HG03175 (cell line): ENCODE measurements around the gene GHR.
"Not testable (repeated sequence)": the region's sequence is repeated elsewhere in the genome, so short reads cannot be mapped to it uniquely, and the experiment has no call there.

Experiments
- ATAC-seq: cut with Tn5 transposase; IDR thresholded peaks from one replicate; pipeline ENCODE4 v1.9.1; 2021; ENCODE audit warnings: mild to moderate bottlenecking, moderate library complexity; ENCODE audit not compliant: unreplicated experiment

The GHR gene

GRCh38 chr5:42685078-42685477 is 261.8 kb downstream of the GHR start:
- not testable (repeated sequence) for ATAC-seq

- ATAC-seq = no peak
Observed at GRCh38 chr5:42689391-42689790, 266.2 kb downstream of the GHR start.

GRCh38 chr5:42691413-42691937 is 268.2 kb downstream of the GHR start:
- ATAC-seq = no peak

- no peak for ATAC-seq
Observed at GRCh38 chr5:42701351-42702059, 278.3 kb downstream of the GHR start.

GRCh38 chr5:42703238-42703637 is 280.0 kb downstream of the GHR start:
- no peak for ATAC-seq

GRCh38 chr5:42715785-42716184 is 292.5 kb downstream of the GHR start:
- no peak for ATAC-seq

- ATAC-seq = peak; percentile 96
Observed at GRCh38 chr5:42718591-42718990, 295.4 kb downstream of the GHR start.

- ATAC-seq = peak; percentile 5
Observed at GRCh38 chr5:42719034-42719433, 295.8 kb downstream of the GHR start.

GRCh38 chr5:42720251-42720650 is 297.0 kb downstream of the GHR start:
- ATAC-seq = no peak

- no peak for ATAC-seq
Observed at GRCh38 chr5:42721484-42721883, 298.2 kb downstream of the GHR start.

- ATAC-seq = not testable (repeated sequence)
Observed at GRCh38 chr5:42734531-42735058, 311.4 kb downstream of the GHR start.

- no peak for ATAC-seq
Observed at GRCh38 chr5:42740920-42741319, 317.7 kb downstream of the GHR start.

- ATAC-seq = no peak
Observed at GRCh38 chr5:42745426-42745825, 322.2 kb downstream of the GHR start.

- no peak for ATAC-seq
Observed at GRCh38 chr5:42745856-42746255, 322.6 kb downstream of the GHR start.

- peak; percentile 53 for ATAC-seq
Observed at GRCh38 chr5:42749020-42749419, 325.8 kb downstream of the GHR start.

GRCh38 chr5:42750507-42750906 is 327.3 kb downstream of the GHR start:
- no peak for ATAC-seq

GRCh38 chr5:42751044-42751443 is 327.8 kb downstream of the GHR start:
- no peak for ATAC-seq

GRCh38 chr5:42753099-42753498 is 329.9 kb downstream of the GHR start:
- ATAC-seq = no peak

GRCh38 chr5:42756606-42757601 is 333.7 kb downstream of the GHR start, which contains the start of gene CCDC152:
Gene CCDC152 (plus strand): TSS chr5:42756818. CDS start chr5:42759122, 2,304 bp downstream.
- peak; percentile 76 for ATAC-seq

- ATAC-seq = no peak
Observed at GRCh38 chr5:42759456-42759855, 336.2 kb downstream of the GHR start.

GRCh38 chr5:42760426-42760825 is 337.2 kb downstream of the GHR start:
- no peak for ATAC-seq
